ENCODE results near the gene IGFN1. TPM values are rescaled to one million over a fixed set of nuclear protein-coding genes. Genes with fewer than 3 reads are reported as not detected.

Gene IGFN1
- polyA plus RNA-seq, 2 donors, result 0.01 to 0.02 TPM

GRCh38 chr1:201214461-201214860 lies 23.8 kb downstream of the IGFN1 start:
- WGBS, 2 donors, result 67 to 81% methylated on average over 4 of the region's 4 CpGs
- Histone ChIP-seq H3K36me3 (ENCODE audit: control insufficient read depth in 2 of 2, insufficient read depth in 2 of 2, low read length in 1 of 2) (no peaks in the 10 kb centered on the region), H3K4me1 (ENCODE audit: control insufficient read depth in 2 of 2, insufficient read depth in 2 of 2, low read length in 1 of 2) (no peaks in the 10 kb centered on the region)

GRCh38 chr1:201214886-201215285 lies 24.3 kb downstream of the IGFN1 start:
- Histone ChIP-seq H3K4me3 (ENCODE audit: low read depth in 1 of 2, low read length in 2 of 2) (no peak overlapping the region), H3K4me1 (ENCODE audit: control insufficient read depth in 2 of 2, insufficient read depth in 2 of 2, low read length in 1 of 2) (no peaks in the 10 kb centered on the region), H3K36me3 (ENCODE audit: control insufficient read depth in 2 of 2, insufficient read depth in 2 of 2, low read length in 1 of 2) (no peaks in the 10 kb centered on the region), H3K9me3 (ENCODE audit: control insufficient read depth in 2 of 2, insufficient read depth in 1 of 2, low read depth in 1 of 2, low read length in 1 of 2) (no peaks in the 10 kb centered on the region), H3K27me3 (ENCODE audit: control insufficient read depth in 1 of 2, insufficient read depth in 2 of 2, low read length in 2 of 2) (peaks cover 0 to 2% of the 10 kb centered on the region in 2 donors), H3K27ac (ENCODE audit: low read depth in 2 of 2, low read length in 1 of 2) (no peak overlapping the region)
- 77 to 84% methylated on average over 5 of the region's 5 CpGs for WGBS, 2 donors

More at GRCh38 chr1:201214461-201214860, 23.8 kb downstream of the IGFN1 start:
- Histone ChIP-seq H3K9me3 (ENCODE audit: control insufficient read depth in 2 of 2, insufficient read depth in 1 of 2, low read depth in 1 of 2, low read length in 1 of 2) (no peaks in the 10 kb centered on the region), H3K4me3 (ENCODE audit: low read depth in 1 of 2, low read length in 2 of 2) (no peak overlapping the region), H3K27ac (ENCODE audit: low read depth in 2 of 2, low read length in 1 of 2) (no peak overlapping the region), H3K27me3 (ENCODE audit: control insufficient read depth in 1 of 2, insufficient read depth in 2 of 2, low read length in 2 of 2) (peaks cover 0 to 2% of the 10 kb centered on the region in 2 donors)

GRCh38 chr1:201215531-201216357 lies 25.1 kb downstream of the IGFN1 start:
- Histone ChIP-seq H3K9me3 (ENCODE audit: control insufficient read depth in 2 of 2, insufficient read depth in 1 of 2, low read depth in 1 of 2, low read length in 1 of 2) (no peaks in the 10 kb centered on the region), H3K36me3 (ENCODE audit: control insufficient read depth in 2 of 2, insufficient read depth in 2 of 2, low read length in 1 of 2) (no peaks in the 10 kb centered on the region), H3K4me3 (ENCODE audit: low read depth in 1 of 2, low read length in 2 of 2) (no peak overlapping the region), H3K4me1 (ENCODE audit: control insufficient read depth in 2 of 2, insufficient read depth in 2 of 2, low read length in 1 of 2) (no peaks in the 10 kb centered on the region), H3K27ac (ENCODE audit: low read depth in 2 of 2, low read length in 1 of 2) (no peak overlapping the region), H3K27me3 (ENCODE audit: control insufficient read depth in 1 of 2, insufficient read depth in 2 of 2, low read length in 2 of 2) (peaks cover 0 to 2% of the 10 kb centered on the region in 2 donors)
- 89 to 91% methylated on average over 12 of the region's 12 CpGs for WGBS, 2 donors

GRCh38 chr1:201216395-201217085 lies 25.9 kb downstream of the IGFN1 start:
- WGBS, 2 donors, result 81 to 85% methylated on average over 20 of the region's 20 CpGs
- Histone ChIP-seq H3K9me3 (ENCODE audit: control insufficient read depth in 2 of 2, insufficient read depth in 1 of 2, low read depth in 1 of 2, low read length in 1 of 2) (no peaks in the 10 kb centered on the region), H3K4me1 (ENCODE audit: control insufficient read depth in 2 of 2, insufficient read depth in 2 of 2, low read length in 1 of 2) (no peaks in the 10 kb centered on the region), H3K27ac (ENCODE audit: low read depth in 2 of 2, low read length in 1 of 2) (no peak overlapping the region), H3K27me3 (ENCODE audit: control insufficient read depth in 1 of 2, insufficient read depth in 2 of 2, low read length in 2 of 2) (peaks cover 0 to 2% of the 10 kb centered on the region in 2 donors), H3K36me3 (ENCODE audit: control insufficient read depth in 2 of 2, insufficient read depth in 2 of 2, low read length in 1 of 2) (no peaks in the 10 kb centered on the region), H3K4me3 (ENCODE audit: low read depth in 1 of 2, low read length in 2 of 2) (no peak overlapping the region)

- no peak overlapping the region for H3K27ac ChIP-seq (ENCODE audit: low read depth in 2 of 2, low read length in 1 of 2)
- H3K4me1 ChIP-seq (ENCODE audit: control insufficient read depth in 2 of 2, insufficient read depth in 2 of 2, low read length in 1 of 2), result no peaks in the 10 kb centered on the region
- H3K36me3 ChIP-seq (ENCODE audit: control insufficient read depth in 2 of 2, insufficient read depth in 2 of 2, low read length in 1 of 2), result no peaks in the 10 kb centered on the region
- H3K9me3 ChIP-seq (ENCODE audit: control insufficient read depth in 2 of 2, insufficient read depth in 1 of 2, low read depth in 1 of 2, low read length in 1 of 2), result no peaks in the 10 kb centered on the region
- H3K4me3 ChIP-seq (ENCODE audit: low read depth in 1 of 2, low read length in 2 of 2), result no peak overlapping the region
- 93 to 94% methylated on average over 14 of the region's 14 CpGs for WGBS, 2 donors
- no peaks in the 10 kb centered on the region for H3K27me3 ChIP-seq (ENCODE audit: control insufficient read depth in 1 of 2, insufficient read depth in 2 of 2, low read length in 2 of 2)
Measured at GRCh38 chr1:201217146-201217545, 26.5 kb downstream of the IGFN1 start.

GRCh38 chr1:201217851-201218250 lies 27.2 kb downstream of the IGFN1 start:
- Histone ChIP-seq H3K27me3 (ENCODE audit: control insufficient read depth in 1 of 2, insufficient read depth in 2 of 2, low read length in 2 of 2) (no peaks in the 10 kb centered on the region), H3K4me3 (ENCODE audit: low read depth in 1 of 2, low read length in 2 of 2) (no peak overlapping the region), H3K4me1 (ENCODE audit: control insufficient read depth in 2 of 2, insufficient read depth in 2 of 2, low read length in 1 of 2) (no peaks in the 10 kb centered on the region), H3K9me3 (ENCODE audit: control insufficient read depth in 2 of 2, insufficient read depth in 1 of 2, low read depth in 1 of 2, low read length in 1 of 2) (no peaks in the 10 kb centered on the region), H3K36me3 (ENCODE audit: control insufficient read depth in 2 of 2, insufficient read depth in 2 of 2, low read length in 1 of 2) (no peaks in the 10 kb centered on the region), H3K27ac (ENCODE audit: low read depth in 2 of 2, low read length in 1 of 2) (no peak overlapping the region)
- WGBS, 2 donors, result 87 to 94% methylated on average over 3 of the region's 3 CpGs

GRCh38 chr1:201218409-201218808 lies 27.8 kb downstream of the IGFN1 start:
- 90 to 92% methylated on average over 10 of the region's 10 CpGs for WGBS, 2 donors
- H3K27ac ChIP-seq (ENCODE audit: low read depth in 2 of 2, low read length in 1 of 2), result no peak overlapping the region
- no peaks in the 10 kb centered on the region for H3K36me3 ChIP-seq (ENCODE audit: control insufficient read depth in 2 of 2, insufficient read depth in 2 of 2, low read length in 1 of 2)
- H3K27me3 ChIP-seq (ENCODE audit: control insufficient read depth in 1 of 2, insufficient read depth in 2 of 2, low read length in 2 of 2), result no peaks in the 10 kb centered on the region
- H3K9me3 ChIP-seq (ENCODE audit: control insufficient read depth in 2 of 2, insufficient read depth in 1 of 2, low read depth in 1 of 2, low read length in 1 of 2), result no peaks in the 10 kb centered on the region
- H3K4me3 ChIP-seq (ENCODE audit: low read depth in 1 of 2, low read length in 2 of 2), result no peak overlapping the region
- no peaks in the 10 kb centered on the region for H3K4me1 ChIP-seq (ENCODE audit: control insufficient read depth in 2 of 2, insufficient read depth in 2 of 2, low read length in 1 of 2)

GRCh38 chr1:201219481-201220387 lies 29.1 kb downstream of the IGFN1 start:
- Histone ChIP-seq H3K4me3 (ENCODE audit: low read depth in 1 of 2, low read length in 2 of 2) (no peak overlapping the region), H3K4me1 (ENCODE audit: control insufficient read depth in 2 of 2, insufficient read depth in 2 of 2, low read length in 1 of 2) (no peaks in the 10 kb centered on the region)
- 90 to 91% methylated on average over 7 of the region's 7 CpGs for WGBS, 2 donors

GRCh38 chr1:201220388-201220715 lies 29.7 kb downstream of the IGFN1 start:
- no peaks in the 10 kb centered on the region for H3K27me3 ChIP-seq (ENCODE audit: control insufficient read depth in 1 of 2, insufficient read depth in 2 of 2, low read length in 2 of 2)
- no peaks in the 10 kb centered on the region for H3K4me1 ChIP-seq (ENCODE audit: control insufficient read depth in 2 of 2, insufficient read depth in 2 of 2, low read length in 1 of 2)
- no peak overlapping the region for H3K4me3 ChIP-seq (ENCODE audit: low read depth in 1 of 2, low read length in 2 of 2)
- H3K9me3 ChIP-seq (ENCODE audit: control insufficient read depth in 2 of 2, insufficient read depth in 1 of 2, low read depth in 1 of 2, low read length in 1 of 2), result no peaks in the 10 kb centered on the region
- no peak overlapping the region for H3K27ac ChIP-seq (ENCODE audit: low read depth in 2 of 2, low read length in 1 of 2)
- H3K36me3 ChIP-seq (ENCODE audit: control insufficient read depth in 2 of 2, insufficient read depth in 2 of 2, low read length in 1 of 2), result no peaks in the 10 kb centered on the region
- WGBS, 2 donors, result 90 to 96% methylated on average over 1 of the region's 1 CpG

More at GRCh38 chr1:201219481-201220387, 29.1 kb downstream of the IGFN1 start:
- no peaks in the 10 kb centered on the region for H3K27me3 ChIP-seq (ENCODE audit: control insufficient read depth in 1 of 2, insufficient read depth in 2 of 2, low read length in 2 of 2)
- H3K36me3 ChIP-seq (ENCODE audit: control insufficient read depth in 2 of 2, insufficient read depth in 2 of 2, low read length in 1 of 2), result no peaks in the 10 kb centered on the region
- no peaks in the 10 kb centered on the region for H3K9me3 ChIP-seq (ENCODE audit: control insufficient read depth in 2 of 2, insufficient read depth in 1 of 2, low read depth in 1 of 2, low read length in 1 of 2)
- H3K27ac ChIP-seq (ENCODE audit: low read depth in 2 of 2, low read length in 1 of 2), result no peak overlapping the region

All from esophagus (tissue), 2 donors.